Endometrial microvascular endothelial cells (primary cell): ENCODE measurements around the gene SMAP2. TPM values are rescaled to one million over a fixed set of nuclear protein-coding genes. Genes with fewer than 3 reads are reported as not detected.

Experiments
- in situ Hi-C: cut with HindIII; loops from 2 replicates; pipeline ENCODE4 v1.10.0; 2017; ENCODE audit warnings: low sequenced_read_pairs, low pct_unique_long_range_greater_than_20kb; ENCODE audit errors: inconsistent ontology term
- total RNA-seq: library from RNA; depleted of rRNA; stranded (reverse); fragments of >200 nt; gene quantifications from one replicate; pipeline ENCODE4 v1.2.3, GENCODE V29; 2015; ENCODE audit errors: inconsistent ontology term

The SMAP2 gene
- total RNA-seq, 1 donor from 2014 or later = 26.6 TPM

- in situ Hi-C loops = no loop called here
Measured at GRCh38 chr1:40439247-40439646, 65.7 kb downstream of the SMAP2 start.

- in situ Hi-C loops = no loop called here
Measured at GRCh38 chr1:40449684-40450494, 76.4 kb downstream of the SMAP2 start, which contains the start of gene ZFP69B. ZFP69B (plus strand) TSS chr1:40450476; CDS start chr1:40450962, 486 bp downstream.

DNA sequence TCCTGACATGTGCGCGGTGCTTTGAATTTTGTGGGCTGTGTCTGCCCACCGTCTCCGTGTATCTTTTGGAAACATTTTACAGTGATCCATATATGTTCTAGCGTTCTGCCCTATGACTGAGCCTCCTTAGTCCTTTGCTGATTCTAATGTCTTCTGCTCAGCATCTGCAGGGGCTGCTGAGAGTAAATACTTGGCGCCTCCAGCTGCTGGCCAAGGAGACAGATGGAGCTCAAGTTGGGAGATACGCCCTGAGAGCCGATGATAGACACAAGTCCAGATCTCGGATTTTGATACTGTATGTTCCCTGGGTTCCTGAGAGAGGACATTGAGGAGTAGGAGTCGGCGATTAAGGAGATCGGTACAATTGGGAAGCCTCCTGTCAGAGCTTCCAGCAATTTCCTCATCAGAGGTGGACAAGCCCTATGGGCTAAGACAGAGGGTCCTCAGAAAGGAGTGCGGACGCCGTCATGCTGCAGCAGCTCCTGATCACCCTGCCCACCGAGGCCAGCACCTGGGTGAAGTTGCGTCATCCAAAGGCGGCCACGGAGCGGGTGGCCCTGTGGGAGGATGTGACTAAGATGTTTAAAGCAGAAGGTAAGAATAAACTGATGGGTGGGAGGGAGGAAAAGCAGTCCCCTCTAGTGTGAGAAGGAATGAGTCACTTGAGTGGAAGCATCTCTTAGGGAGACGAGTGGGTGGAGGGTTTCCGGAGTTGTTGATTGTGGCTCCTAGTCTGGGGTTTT is 77.1 kb downstream of the SMAP2 start:
- in situ Hi-C loops = no loop called here

GRCh38 chr1:40451238-40451585 is 77.7 kb downstream of the SMAP2 start:
- in situ Hi-C loops = no loop called here

- in situ Hi-C loops = no loop called here
Measured at GRCh38 chr1:40454873-40455272, 81.3 kb downstream of the SMAP2 start.

DNA sequence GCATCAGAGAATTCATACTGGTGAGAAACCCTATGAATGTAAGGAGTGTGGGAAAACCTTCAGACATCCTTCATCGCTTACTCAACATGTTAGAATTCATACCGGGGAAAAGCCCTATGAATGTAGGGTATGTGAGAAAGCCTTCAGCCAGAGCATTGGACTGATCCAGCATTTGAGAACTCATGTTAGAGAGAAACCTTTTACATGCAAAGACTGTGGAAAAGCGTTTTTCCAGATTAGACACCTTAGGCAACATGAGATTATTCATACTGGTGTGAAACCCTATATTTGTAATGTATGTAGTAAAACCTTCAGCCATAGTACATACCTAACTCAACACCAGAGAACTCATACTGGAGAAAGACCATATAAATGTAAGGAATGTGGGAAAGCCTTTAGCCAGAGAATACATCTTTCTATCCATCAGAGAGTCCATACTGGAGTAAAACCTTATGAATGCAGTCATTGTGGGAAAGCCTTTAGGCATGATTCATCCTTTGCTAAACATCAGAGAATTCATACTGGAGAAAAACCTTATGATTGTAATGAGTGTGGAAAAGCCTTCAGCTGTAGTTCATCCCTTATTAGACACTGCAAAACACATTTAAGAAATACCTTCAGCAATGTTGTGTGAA is 89.5 kb downstream of the SMAP2 start:
- in situ Hi-C loops = no loop called here

- in situ Hi-C loops = no loop called here
Measured at GRCh38 chr1:40469327-40469726, 95.8 kb downstream of the SMAP2 start.

Other genes with a start within 250 kb of the SMAP2 start
- 8.0 TPM for gene RLF, start 212.3 kb upstream of the SMAP2 start, total RNA-seq
- gene TMCO2, start 125.8 kb upstream of the SMAP2 start, total RNA-seq = not detected
- 78.8 TPM for gene ZMPSTE24, start 115.5 kb upstream of the SMAP2 start, total RNA-seq
- gene COL9A2, start 56.4 kb upstream of the SMAP2 start, total RNA-seq = not detected
- gene ZFP69B, start 76.7 kb downstream of the SMAP2 start, total RNA-seq = 1.8 TPM
- 1.9 TPM for gene ZFP69, start 103.6 kb downstream of the SMAP2 start, total RNA-seq
- 23.1 TPM for gene EXO5, start 135.0 kb downstream of the SMAP2 start, total RNA-seq
- gene ZNF684, start 157.9 kb downstream of the SMAP2 start, total RNA-seq = 0.84 TPM